H9 (cell line): ENCODE measurements around the gene ANKRD35. TPM values are rescaled to one million over a fixed set of nuclear protein-coding genes. Genes with fewer than 3 reads are reported as not detected.

Experiments
- DNase-seq: peaks from one replicate; pipeline ENCODE4 v3.0.0-alpha.2; 2017
- H2AFZ ChIP-seq: one replicate; pipeline ENCODE4 v1.6.1; 2013; ENCODE audit warnings: mild to moderate bottlenecking, low read length, control low read depth, moderate library complexity
- H2AK5ac ChIP-seq: 2 replicates; pipeline ENCODE4 v1.6.1; 2013; ENCODE audit warnings: low read length, control low read depth, mixed read lengths; ENCODE audit not compliant: insufficient read length
- H2BK120ac ChIP-seq: one replicate; pipeline ENCODE4 v1.6.1; 2013; ENCODE audit warnings: low read depth, mild to moderate bottlenecking, low read length, control low read depth, inconsistent platforms; ENCODE audit not compliant: poor library complexity, severe bottlenecking
- H2BK12ac ChIP-seq: 2 replicates; pipeline ENCODE4 v1.6.1; 2013; ENCODE audit warnings: low read length, control low read depth, mixed read lengths, low read depth; ENCODE audit not compliant: insufficient read length
- H2BK15ac ChIP-seq: 2 replicates; pipeline ENCODE4 v1.6.1; 2013; ENCODE audit warnings: low read depth, low read length, control low read depth
- H2BK20ac ChIP-seq: one replicate; pipeline ENCODE4 v1.6.1; 2013; ENCODE audit warnings: low read depth, mild to moderate bottlenecking, low read length, control low read depth, inconsistent platforms; ENCODE audit not compliant: poor library complexity, severe bottlenecking
- H2BK5ac ChIP-seq: 2 replicates; pipeline ENCODE4 v1.6.1; 2013; ENCODE audit warnings: low read length, control low read depth, mixed read lengths; ENCODE audit not compliant: insufficient read length
- H3K14ac ChIP-seq: 2 replicates; pipeline ENCODE4 v1.6.1; 2013; ENCODE audit warnings: low read length, control low read depth; ENCODE audit not compliant: insufficient read depth
- H3K18ac ChIP-seq: 2 replicates; pipeline ENCODE4 v1.6.1; 2013; ENCODE audit warnings: low read depth, mild to moderate bottlenecking, mixed read lengths, low read length, control low read depth; ENCODE audit not compliant: insufficient read length
- H3K23ac ChIP-seq: 2 replicates; pipeline ENCODE4 v1.6.1; 2013; ENCODE audit warnings: low read length, control low read depth, mixed read lengths, low read depth; ENCODE audit not compliant: insufficient read length
- H3K23me2 ChIP-seq: 2 replicates; pipeline ENCODE4 v1.6.1; 2013; ENCODE audit warnings: low read depth, mild to moderate bottlenecking, mixed read lengths, low read length, control low read depth; ENCODE audit not compliant: insufficient read length, poor library complexity, severe bottlenecking
- H3K27ac ChIP-seq: 2 replicates; pipeline ENCODE4 v1.5.1; 2013; ENCODE audit warnings: low read length, control low read depth, mixed read lengths, low read depth; ENCODE audit not compliant: insufficient read length
- H3K27me3 ChIP-seq: 2 replicates; pipeline ENCODE4 v1.6.1; 2013; ENCODE audit warnings: low read length, control low read depth, inconsistent platforms; ENCODE audit not compliant: insufficient read depth
- H3K4ac ChIP-seq: 2 replicates; pipeline ENCODE4 v1.6.1; 2013; ENCODE audit warnings: low read depth, mild to moderate bottlenecking, control low read depth, inconsistent platforms, low read length, moderate library complexity
- H3K4me1 ChIP-seq: 2 replicates; pipeline ENCODE4 v1.6.1; 2013; ENCODE audit warnings: low read length, control low read depth, inconsistent platforms; ENCODE audit not compliant: insufficient read depth
- H3K4me2 ChIP-seq: 2 replicates; pipeline ENCODE4 v1.6.1; 2013; ENCODE audit warnings: low read length, control low read depth, mixed read lengths; ENCODE audit not compliant: insufficient read length, insufficient read depth
- H3K56ac ChIP-seq: 2 replicates; pipeline ENCODE4 v1.6.1; 2013; ENCODE audit warnings: low read depth, mild to moderate bottlenecking, mixed read lengths, low read length, control low read depth; ENCODE audit not compliant: insufficient read length
- H3K79me1 ChIP-seq: 2 replicates; pipeline ENCODE4 v1.6.1; 2013; ENCODE audit warnings: low read depth, mild to moderate bottlenecking, moderate library complexity, low read length, control low read depth, inconsistent platforms; ENCODE audit not compliant: insufficient read depth, poor library complexity, severe bottlenecking
- H3K79me2 ChIP-seq: 2 replicates; pipeline ENCODE4 v1.6.1; 2013; ENCODE audit warnings: low read length, control low read depth, inconsistent platforms; ENCODE audit not compliant: insufficient read depth
- H3K9ac ChIP-seq: 2 replicates; pipeline ENCODE4 v1.6.1; 2013; ENCODE audit warnings: low read length, control low read depth, mixed read lengths; ENCODE audit not compliant: insufficient read length; ENCODE audit errors: extremely low read depth
- H3K9me3 ChIP-seq: one replicate; pipeline ENCODE4 v1.6.1; 2013; ENCODE audit warnings: low read depth, low read length, inconsistent platforms; ENCODE audit not compliant: control insufficient read depth
- H3T11ph ChIP-seq: one replicate; pipeline ENCODE4 v1.6.1; 2013; ENCODE audit warnings: mild to moderate bottlenecking, low read length, control low read depth, inconsistent platforms
- H4K20me1 ChIP-seq: one replicate; pipeline ENCODE4 v1.6.1; 2013; ENCODE audit not compliant: control insufficient read depth, insufficient read length, insufficient read depth
- H4K5ac ChIP-seq: 2 replicates; pipeline ENCODE4 v1.6.1; 2013; ENCODE audit warnings: low read depth, mild to moderate bottlenecking, mixed read lengths, low read length, control low read depth; ENCODE audit not compliant: insufficient read length
- H4K8ac ChIP-seq: replicated peaks from 2 replicates; pipeline ENCODE4 v1.6.1; 2013; ENCODE audit warnings: low read length, control low read depth, mixed read lengths, low read depth; ENCODE audit not compliant: insufficient read length
- H4K91ac ChIP-seq: 2 replicates; pipeline ENCODE4 v1.6.1; 2013; ENCODE audit warnings: low read depth, mild to moderate bottlenecking, moderate library complexity, mixed read lengths, low read length, control low read depth; ENCODE audit not compliant: insufficient read length
- H3K27ac Mint-ChIP-seq, 3 experiments: 2 replicates in 2 of 3; 3 replicates in 1 of 3; pipeline ENCODE4 v1.8.0; 2020 to 2021; ENCODE audit warnings: mixed read lengths in 3 of 3, mild to moderate bottlenecking in 1 of 3, moderate library complexity in 1 of 3
- H3K27me3 Mint-ChIP-seq: 2 replicates; pipeline ENCODE4 v1.8.0; 2021; ENCODE audit warnings: low read depth, mild to moderate bottlenecking, moderate library complexity, mixed read lengths
- H3K36me3 Mint-ChIP-seq, 3 experiments: 2 replicates in 2 of 3; 3 replicates in 1 of 3; pipeline ENCODE4 v1.8.0; 2020 to 2021; ENCODE audit warnings: low read depth in 3 of 3, mixed read lengths in 3 of 3; ENCODE audit not compliant: insufficient read depth in 1 of 3
- H3K4me1 Mint-ChIP-seq, 2 experiments: 2 replicates each; pipeline ENCODE4 v1.8.0; 2020; ENCODE audit warnings: mixed read lengths in 2 of 2
- H3K4me3 Mint-ChIP-seq, 2 experiments: 2 replicates in 1 of 2; 3 replicates in 1 of 2; pipeline ENCODE4 v1.8.0; 2020 to 2021; ENCODE audit warnings: mild to moderate bottlenecking in 2 of 2, mixed read lengths in 2 of 2, moderate library complexity in 1 of 2
- H3K9me3 Mint-ChIP-seq, 2 experiments: 2 replicates in 1 of 2; 3 replicates in 1 of 2; pipeline ENCODE4 v1.8.0; 2020; ENCODE audit warnings: mild to moderate bottlenecking in 2 of 2, mixed read lengths in 2 of 2, moderate library complexity in 1 of 2
- WGBS: extraction: QIAGEN DNeasy Blood & Tissue Kit; methylation state at CpG from one replicate; pipeline ENCODE4 v1.1.7; 2013; ENCODE audit warnings: missing lambda C conversion rate, low lambda C conversion rate, mixed read lengths; ENCODE audit not compliant: insufficient read length; ENCODE audit errors: extremely low coverage; 5-methylcytosine and 5-hydroxymethylcytosine counted together
- total RNA-seq: library from RNA; stranded (reverse); gene quantifications from 2 replicates; pipeline ENCODE4 v1.2.1, GENCODE V29; 2021
- TF ChIP-seq, protein P1 (sequence below): fragments of 200-600 bp; sonication (generic); conservative IDR thresholded peaks from 3 replicates; pipeline ENCODE4 v1.8.0; 2021; ENCODE audit warnings: antibody characterized with exemption, mild to moderate bottlenecking

The ANKRD35 gene
- total RNA-seq, 1 experiment from 2014 or later = 0.28 TPM

DNA sequence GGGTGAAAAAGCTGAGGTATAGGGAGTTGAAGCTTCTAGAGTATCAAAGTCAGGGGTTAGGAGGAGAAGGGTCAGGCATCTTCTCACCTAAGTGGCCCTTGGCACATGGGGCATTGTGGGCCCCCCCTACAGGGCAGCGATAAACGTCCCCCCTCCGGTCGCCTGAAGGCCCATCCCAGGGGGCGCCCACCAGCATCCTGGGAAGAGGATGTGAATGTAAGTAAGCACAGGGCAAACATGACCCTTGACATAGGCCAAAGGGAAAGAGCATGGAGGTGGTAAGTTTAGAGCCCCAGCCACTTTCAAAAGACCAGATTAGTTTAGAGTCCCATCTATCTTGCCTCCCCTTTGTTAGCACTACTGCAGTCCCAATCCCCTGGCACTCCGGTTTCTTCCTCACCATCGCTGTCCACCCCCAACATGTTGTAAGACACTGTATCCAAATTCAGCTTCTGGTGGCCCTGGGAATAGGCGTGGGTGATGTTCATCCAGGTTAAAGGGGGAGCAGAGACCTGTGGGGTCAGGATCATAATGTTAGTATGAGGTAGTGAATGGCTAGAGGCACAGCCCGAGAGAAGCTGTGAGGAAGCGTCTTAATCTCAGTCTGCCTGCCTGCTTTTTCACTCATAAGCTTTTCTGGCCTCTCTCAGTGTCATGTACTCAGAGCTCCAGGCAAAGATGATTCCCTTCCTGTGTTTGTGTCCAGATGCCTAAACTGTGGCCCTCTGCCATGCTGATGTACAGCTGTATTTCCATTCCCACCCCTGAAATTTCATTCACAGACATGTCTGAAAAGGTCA is 21.5 kb upstream of the ANKRD35 start:
- H2AK5ac ChIP-seq = no peak overlapping the region
- H3K18ac ChIP-seq = no peak overlapping the region
- H4K5ac ChIP-seq = no peak overlapping the region
- Mint-ChIP-seq H3K27me3 (peaks cover 18% of the 10 kb centered on the region), H3K4me1 (peaks cover 9 to 12% of the 10 kb centered on the region in 2 experiments), H3K4me3 (no peak overlapping the region; a peak in 1 of 5 replicates), H3K36me3 (peaks cover 0 to 8% (median 0%) of the 10 kb centered on the region in 3 experiments; a peak in 2 of 7 replicates), H3K27ac (no peak overlapping the region), H3K9me3 (no peaks in the 10 kb centered on the region)
- no peak overlapping the region for H3K56ac ChIP-seq
- H2BK15ac ChIP-seq = no peak overlapping the region
- H3K23ac ChIP-seq = no peak overlapping the region
- H3K14ac ChIP-seq = no peak overlapping the region
- no peak overlapping the region for H3K4ac ChIP-seq
- H3K23me2 ChIP-seq = no peaks in the 10 kb centered on the region
- H2BK12ac ChIP-seq = no peak overlapping the region
- no peaks in the 10 kb centered on the region for H4K20me1 ChIP-seq
- H4K8ac ChIP-seq = no peak overlapping the region
- H2BK5ac ChIP-seq = no peak overlapping the region
- no peaks in the 10 kb centered on the region for H3K79me1 ChIP-seq
- no peaks in the 10 kb centered on the region for H3K27me3 ChIP-seq
- no peak overlapping the region for H2AFZ ChIP-seq
- WGBS = no CpG with 5 or more reads among the region's 10 CpGs
- TF ChIP-seq, protein P1, sequence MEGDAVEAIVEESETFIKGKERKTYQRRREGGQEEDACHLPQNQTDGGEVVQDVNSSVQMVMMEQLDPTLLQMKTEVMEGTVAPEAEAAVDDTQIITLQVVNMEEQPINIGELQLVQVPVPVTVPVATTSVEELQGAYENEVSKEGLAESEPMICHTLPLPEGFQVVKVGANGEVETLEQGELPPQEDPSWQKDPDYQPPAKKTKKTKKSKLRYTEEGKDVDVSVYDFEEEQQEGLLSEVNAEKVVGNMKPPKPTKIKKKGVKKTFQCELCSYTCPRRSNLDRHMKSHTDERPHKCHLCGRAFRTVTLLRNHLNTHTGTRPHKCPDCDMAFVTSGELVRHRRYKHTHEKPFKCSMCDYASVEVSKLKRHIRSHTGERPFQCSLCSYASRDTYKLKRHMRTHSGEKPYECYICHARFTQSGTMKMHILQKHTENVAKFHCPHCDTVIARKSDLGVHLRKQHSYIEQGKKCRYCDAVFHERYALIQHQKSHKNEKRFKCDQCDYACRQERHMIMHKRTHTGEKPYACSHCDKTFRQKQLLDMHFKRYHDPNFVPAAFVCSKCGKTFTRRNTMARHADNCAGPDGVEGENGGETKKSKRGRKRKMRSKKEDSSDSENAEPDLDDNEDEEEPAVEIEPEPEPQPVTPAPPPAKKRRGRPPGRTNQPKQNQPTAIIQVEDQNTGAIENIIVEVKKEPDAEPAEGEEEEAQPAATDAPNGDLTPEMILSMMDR = no peak
- no peaks in the 10 kb centered on the region for H3K79me2 ChIP-seq
- no peak for DNase-seq
- H2BK20ac ChIP-seq = no peak overlapping the region
- no peak overlapping the region for H3K4me2 ChIP-seq
- no peak overlapping the region for H4K91ac ChIP-seq
- H3T11ph ChIP-seq = no peak overlapping the region
- no peaks in the 10 kb centered on the region for H3K4me1 ChIP-seq
- H3K9ac ChIP-seq = no peak overlapping the region
- no peaks in the 10 kb centered on the region for H3K9me3 ChIP-seq
- no peak overlapping the region for H2BK120ac ChIP-seq
- H3K27ac ChIP-seq = no peak overlapping the region
